CD8-positive, alpha-beta memory T cell (primary cell): ENCODE data around the gene ESRRA. TPM values are rescaled to one million over a fixed set of nuclear protein-coding genes. Genes with fewer than 3 reads are reported as not detected.

Source experiments
- CTCF ChIA-PET: fragments of 350-600 bp; sonication (Branson Sonifier 250); formaldehyde crosslinking; loops from one replicate; lab custom pipeline; 2021; ENCODE audit warnings: antibody characterized with exemption; lab: Charles Lee
- POLR2A ChIA-PET: fragments of 350-600 bp; sonication (Branson Sonifier 250); formaldehyde crosslinking; loops from one replicate; lab custom pipeline; 2021; ENCODE audit warnings: antibody characterized with exemption; lab: Charles Lee
- DNase-seq, 5 donors: peaks; one replicate each; pipeline versions ENCODE4 v3.0.0 to v3.0.0-alpha.2; 2020 to 2022; ENCODE audit warnings: mixed read lengths in 1 of 5
- H3K27ac ChIP-seq: one replicate; pipeline ENCODE4 v1.7.0; 2013; ENCODE audit warnings: low read depth, mild to moderate bottlenecking, low read length, moderate library complexity
- H3K27me3 ChIP-seq: 2 replicates; pipeline ENCODE4 v1.7.0; 2013; ENCODE audit warnings: low read length, mild to moderate bottlenecking; ENCODE audit not compliant: insufficient read depth, poor library complexity, severe bottlenecking
- H3K36me3 ChIP-seq: 2 replicates; pipeline ENCODE4 v1.7.0; 2013; ENCODE audit warnings: mild to moderate bottlenecking, low read length, moderate library complexity; ENCODE audit not compliant: insufficient read depth
- H3K4me1 ChIP-seq: 2 replicates; pipeline ENCODE4 v1.7.0; 2013; ENCODE audit warnings: mild to moderate bottlenecking, low read length, moderate library complexity; ENCODE audit not compliant: insufficient read depth
- H3K4me3 ChIP-seq: 2 replicates; pipeline ENCODE4 v1.7.0; 2013; ENCODE audit warnings: mild to moderate bottlenecking, low read length
- H3K9me3 ChIP-seq: 2 replicates; pipeline ENCODE4 v1.7.0; 2013; ENCODE audit warnings: mild to moderate bottlenecking, low read length
- H3K27ac Mint-ChIP-seq, 8 donors: one replicate each; pipeline ENCODE4 v1.8.0; 2020 to 2021; ENCODE audit warnings: mixed read lengths in 8 of 8, mild to moderate bottlenecking in 6 of 8, inconsistent platforms in 3 of 8, moderate library complexity in 3 of 8
- H3K27me3 Mint-ChIP-seq, 2 donors: one replicate each; pipeline ENCODE4 v1.8.0; 2020 to 2021; ENCODE audit warnings: mixed read lengths in 2 of 2, mild to moderate bottlenecking in 1 of 2, moderate library complexity in 1 of 2
- H3K36me3 Mint-ChIP-seq, 3 donors: one replicate each; pipeline ENCODE4 v1.8.0; 2020 to 2021; ENCODE audit warnings: mixed read lengths in 3 of 3, inconsistent platforms in 1 of 3, mild to moderate bottlenecking in 1 of 3
- H3K4me1 Mint-ChIP-seq, 3 donors: one replicate each; pipeline ENCODE4 v1.8.0; 2020 to 2021; ENCODE audit warnings: mixed read lengths in 3 of 3, inconsistent platforms in 1 of 3, mild to moderate bottlenecking in 1 of 3
- H3K4me3 Mint-ChIP-seq, 7 donors: one replicate each; pipeline ENCODE4 v1.8.0; 2020 to 2021; ENCODE audit warnings: mixed read lengths in 7 of 7, mild to moderate bottlenecking in 6 of 7, moderate library complexity in 4 of 7, inconsistent platforms in 2 of 7
- H3K9me3 Mint-ChIP-seq, 5 donors: one replicate each; pipeline ENCODE4 v1.8.0; 2020 to 2022; ENCODE audit warnings: mixed read lengths in 5 of 5, mild to moderate bottlenecking in 3 of 5, moderate library complexity in 2 of 5, inconsistent platforms in 1 of 5
- polyA plus RNA-seq: library from polyadenylated mRNA; unstranded; fragments of 300-500 nt; fragmentation: Illumina TruSeq; gene quantifications from one replicate; pipeline ENCODE4 v1.2.3, GENCODE V29; 2021
- total RNA-seq, 2 experiments: library from RNA; stranded (reverse); gene quantifications; one replicate each; pipeline ENCODE4 v1.2.3, GENCODE V29; 2021

Gene ESRRA
- total and polyA plus RNA-seq, 3 experiments from 2014 or later = 11.9 to 54.3 (median 52.2) TPM

DNA sequence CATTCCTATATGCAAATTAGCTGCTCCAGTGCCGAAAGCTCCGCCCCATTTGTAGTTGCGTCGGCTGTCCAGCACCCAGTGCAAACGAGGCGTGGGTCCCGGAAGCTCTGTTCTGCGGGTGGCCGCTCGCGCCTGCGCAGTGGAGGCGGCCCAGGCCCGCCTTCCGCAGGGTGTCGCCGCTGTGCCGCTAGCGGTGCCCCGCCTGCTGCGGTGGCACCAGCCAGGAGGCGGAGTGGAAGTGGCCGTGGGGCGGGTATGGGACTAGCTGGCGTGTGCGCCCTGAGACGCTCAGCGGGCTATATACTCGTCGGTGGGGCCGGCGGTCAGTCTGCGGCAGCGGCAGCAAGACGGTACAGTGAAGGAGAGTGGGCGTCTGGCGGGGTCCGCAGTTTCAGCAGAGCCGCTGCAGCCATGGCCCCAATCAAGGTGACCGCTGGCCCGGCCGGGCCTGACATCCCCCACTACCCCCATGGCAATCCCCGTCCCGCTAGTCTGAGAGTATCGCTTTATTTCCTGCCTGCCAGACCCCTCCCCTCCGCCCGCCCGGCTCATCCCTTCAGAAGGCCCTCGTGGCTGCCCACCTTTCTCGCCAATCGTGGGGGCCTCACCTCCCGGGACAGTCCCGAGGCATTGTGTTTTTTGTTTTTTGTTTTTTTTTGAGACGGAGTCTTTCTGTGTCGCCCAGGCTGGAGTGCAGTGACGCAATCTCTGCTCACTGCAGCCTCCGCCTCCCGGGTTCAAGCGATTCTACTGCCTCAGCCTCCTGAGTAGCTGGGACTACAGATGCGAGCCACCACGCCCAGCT, 12.8 kb downstream of the ESRRA start, which contains the start of gene PRDX5:
TSS of gene PRDX5 (plus strand) at position 161 of the 805 bp plus-strand sequence. CDS start at position 256, 95 bp downstream.
- H3K4me1 Mint-ChIP-seq = peaks cover 28 to 43% (median 30%) of the 10 kb centered on the region in 3 donors

GRCh38 chr11:64318766-64319761, 13.7 kb downstream of the ESRRA start:
- Histone ChIP-seq H3K4me1 (peaks cover 14% of the 10 kb centered on the region), H3K4me3 (peak overlapping the region; percentile 93), H3K9me3 (no peaks in the 10 kb centered on the region), H3K27me3 (no peaks in the 10 kb centered on the region), H3K27ac (peak overlapping the region; percentile 97), H3K36me3 (no peaks in the 10 kb centered on the region)
- H3K36me3 Mint-ChIP-seq = peaks cover 4 to 60% (median 5%) of the 10 kb centered on the region in 3 donors
- peak overlapping the region; percentile 89 to 97 (median 94) for H3K4me3 Mint-ChIP-seq
- H3K27me3 Mint-ChIP-seq = peaks cover 0 to 7% of the 10 kb centered on the region in 2 donors
- H3K4me1 Mint-ChIP-seq = peaks cover 26 to 41% (median 29%) of the 10 kb centered on the region in 3 donors
- ChIA-PET POLR2A (interaction anchor here (1.1 to 3.4 kb wide), 5 partner anchors 15 to 816 kb away, joined by 3 to 42 read pairs (median 28); partner anchors contain the start of genes CCDC88B, ESRRA and SYVN1), CTCF (interaction anchor here (2.9 to 3.6 kb wide), 3 partner anchors 13 to 21 kb away, joined by 34 to 61 read pairs (median 42); partner anchors contain the start of genes CCDC88B and ESRRA)
- no peak for DNase-seq
- H3K27ac Mint-ChIP-seq = peak overlapping the region; percentile 98 to 100 (median 99)
- no peaks in the 10 kb centered on the region for H3K9me3 Mint-ChIP-seq

More for the DNA sequence above, 12.8 kb downstream of the ESRRA start, which contains the start of gene PRDX5:
- Histone ChIP-seq H3K27ac (peak within 1 kb of the TSS; percentile 97), H3K27me3 (no peaks in the 10 kb centered on the region), H3K4me3 (peak within 1 kb of the TSS; percentile 93), H3K9me3 (no peaks in the 10 kb centered on the region), H3K36me3 (no peaks in the 10 kb centered on the region), H3K4me1 (peaks cover 14% of the 10 kb centered on the region)
- POLR2A ChIA-PET = interaction anchor here (0.5 to 3.4 kb wide), 29 partner anchors 9 to 1591 kb away, joined by 3 to 42 read pairs (median 4); partner anchors contain the start of genes BAD, CCDC88B, ESRRA and FERMT3
- peaks cover 4 to 62% (median 5%) of the 10 kb centered on the region in 3 donors for H3K36me3 Mint-ChIP-seq
- peak within 1 kb of the TSS; percentile 89 to 97 (median 94) for H3K4me3 Mint-ChIP-seq
- peaks cover 0 to 7% of the 10 kb centered on the region in 2 donors for H3K27me3 Mint-ChIP-seq
- H3K27ac Mint-ChIP-seq = peak within 1 kb of the TSS; percentile 98 to 100 (median 99)
- DNase-seq = peak; percentile 92 to 98 (median 97)
- CTCF ChIA-PET = interaction anchor here (0.7 to 3.6 kb wide), 27 partner anchors 9 to 370 kb away, joined by 3 to 61 read pairs (median 5); partner anchors contain the start of genes BAD, CCDC88B, ESRRA and FERMT3
- no peaks in the 10 kb centered on the region for H3K9me3 Mint-ChIP-seq

DNA sequence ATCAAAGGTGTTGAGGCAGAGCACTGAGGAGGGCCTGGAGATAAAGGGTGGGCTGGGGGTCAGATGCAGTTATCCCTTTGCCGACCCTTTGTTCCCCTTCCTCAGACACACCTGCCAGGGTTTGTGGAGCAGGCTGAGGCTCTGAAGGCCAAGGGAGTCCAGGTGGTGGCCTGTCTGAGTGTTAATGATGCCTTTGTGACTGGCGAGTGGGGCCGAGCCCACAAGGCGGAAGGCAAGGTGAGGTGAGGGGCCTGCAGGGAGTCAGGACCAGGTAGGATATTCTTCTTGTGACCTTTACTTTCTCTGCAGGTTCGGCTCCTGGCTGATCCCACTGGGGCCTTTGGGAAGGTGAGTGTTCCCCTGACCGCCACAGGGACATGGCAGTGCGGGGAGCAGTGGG, 15.2 kb downstream of the ESRRA start:
- Mint-ChIP-seq H3K4me1 (peaks cover 26 to 41% (median 27%) of the 10 kb centered on the region in 3 donors), H3K27me3 (peaks cover 0 to 7% of the 10 kb centered on the region in 2 donors), H3K27ac (peak overlapping the region in 4 of 8 donors; percentile 33 to 79 (median 51)), H3K9me3 (no peaks in the 10 kb centered on the region), H3K36me3 (peaks cover 4 to 47% (median 4%) of the 10 kb centered on the region in 3 donors), H3K4me3 (no peak overlapping the region)
- Histone ChIP-seq H3K4me1 (peaks cover 14% of the 10 kb centered on the region), H3K27me3 (no peaks in the 10 kb centered on the region), H3K9me3 (no peaks in the 10 kb centered on the region), H3K27ac (no peak overlapping the region), H3K36me3 (no peaks in the 10 kb centered on the region), H3K4me3 (no peak overlapping the region)
- ChIA-PET POLR2A (no interaction called here), CTCF (no interaction called here)
- DNase-seq = no peak

GRCh38 chr11:64321026-64321425, 15.7 kb downstream of the ESRRA start:
- H3K4me3 Mint-ChIP-seq = peak overlapping the region in 2 of 7 donors; percentile 11 to 78
- H3K4me1 ChIP-seq = peaks cover 14% of the 10 kb centered on the region
- H3K9me3 Mint-ChIP-seq = no peaks in the 10 kb centered on the region
- no peaks in the 10 kb centered on the region for H3K27me3 ChIP-seq
- H3K4me3 ChIP-seq = no peak overlapping the region
- no peak for DNase-seq
- peak overlapping the region in 6 of 8 donors; percentile 18 to 79 (median 51) for H3K27ac Mint-ChIP-seq
- no peaks in the 10 kb centered on the region for H3K36me3 ChIP-seq
- H3K36me3 Mint-ChIP-seq = peaks cover 4 to 47% (median 4%) of the 10 kb centered on the region in 3 donors
- no peak overlapping the region for H3K27ac ChIP-seq
- H3K9me3 ChIP-seq = no peaks in the 10 kb centered on the region
- ChIA-PET POLR2A (no interaction called here), CTCF (no interaction called here)
- H3K4me1 Mint-ChIP-seq = peaks cover 26 to 41% (median 27%) of the 10 kb centered on the region in 3 donors
- H3K27me3 Mint-ChIP-seq = peaks cover 0 to 7% of the 10 kb centered on the region in 2 donors

DNA sequence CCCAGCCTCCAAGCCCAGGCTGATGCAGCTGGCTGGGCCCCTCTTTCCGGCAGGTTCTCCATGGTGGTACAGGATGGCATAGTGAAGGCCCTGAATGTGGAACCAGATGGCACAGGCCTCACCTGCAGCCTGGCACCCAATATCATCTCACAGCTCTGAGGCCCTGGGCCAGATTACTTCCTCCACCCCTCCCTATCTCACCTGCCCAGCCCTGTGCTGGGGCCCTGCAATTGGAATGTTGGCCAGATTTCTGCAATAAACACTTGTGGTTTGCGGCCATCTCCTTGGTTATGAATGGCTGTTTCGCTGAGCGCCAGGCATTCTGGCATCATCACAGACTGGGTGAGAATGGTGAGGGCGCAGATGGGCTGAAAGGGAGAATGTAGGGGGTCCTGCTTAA, 16.2 kb downstream of the ESRRA start:
- no peak overlapping the region for H3K4me3 ChIP-seq
- no peaks in the 10 kb centered on the region for H3K27me3 ChIP-seq
- peaks cover 10% of the 10 kb centered on the region for H3K4me1 ChIP-seq
- ChIA-PET CTCF (interaction anchor here (2.5 kb wide), 1 partner anchor 10 kb away, joined by 10 read pairs; no protein-coding TSS in a partner anchor), POLR2A (no interaction called here)
- peaks cover 0 to 7% of the 10 kb centered on the region in 2 donors for H3K27me3 Mint-ChIP-seq
- H3K36me3 ChIP-seq = no peaks in the 10 kb centered on the region
- H3K4me3 Mint-ChIP-seq = peak overlapping the region in 1 of 7 donors; percentile 78
- no peak overlapping the region for H3K27ac ChIP-seq
- no peaks in the 10 kb centered on the region for H3K9me3 ChIP-seq
- H3K9me3 Mint-ChIP-seq = no peaks in the 10 kb centered on the region
- peaks cover 4 to 44% (median 4%) of the 10 kb centered on the region in 3 donors for H3K36me3 Mint-ChIP-seq
- no peak for DNase-seq
- H3K27ac Mint-ChIP-seq = peak overlapping the region in 2 of 8 donors; percentile 40 to 50
- peaks cover 24 to 37% (median 24%) of the 10 kb centered on the region in 3 donors for H3K4me1 Mint-ChIP-seq

GRCh38 chr11:64322925-64323260, 17.6 kb downstream of the ESRRA start:
- Mint-ChIP-seq H3K4me1 (peaks cover 10 to 26% (median 13%) of the 10 kb centered on the region in 3 donors), H3K27ac (peak overlapping the region in 1 of 8 donors; percentile 88), H3K36me3 (peaks cover 4 to 31% (median 4%) of the 10 kb centered on the region in 3 donors), H3K9me3 (no peaks in the 10 kb centered on the region), H3K4me3 (no peak overlapping the region), H3K27me3 (peaks cover 0 to under 1% of the 10 kb centered on the region in 2 donors)
- ChIA-PET CTCF (interaction anchor here (2.5 kb wide), 1 partner anchor 9 kb away, joined by 10 read pairs; no protein-coding TSS in a partner anchor), POLR2A (interaction anchor here (0.5 kb wide), 1 partner anchor 135 kb away, joined by 3 read pairs; no protein-coding TSS in a partner anchor)
- no peak for DNase-seq
- no peaks in the 10 kb centered on the region for H3K9me3 ChIP-seq
- no peaks in the 10 kb centered on the region for H3K36me3 ChIP-seq
- no peaks in the 10 kb centered on the region for H3K27me3 ChIP-seq
- no peak overlapping the region for H3K27ac ChIP-seq
- peaks cover 6% of the 10 kb centered on the region for H3K4me1 ChIP-seq
- H3K4me3 ChIP-seq = no peak overlapping the region

GRCh38 chr11:64323373-64323772, 18.0 kb downstream of the ESRRA start:
- CTCF ChIA-PET = interaction anchor here (2.5 kb wide), 1 partner anchor 8 kb away, joined by 10 read pairs; no protein-coding TSS in a partner anchor
- H3K4me3 Mint-ChIP-seq = peak overlapping the region in 1 of 7 donors; percentile 64
- Histone ChIP-seq H3K9me3 (no peaks in the 10 kb centered on the region), H3K4me1 (peaks cover 6% of the 10 kb centered on the region), H3K4me3 (no peak overlapping the region), H3K36me3 (no peaks in the 10 kb centered on the region), H3K27ac (no peak overlapping the region), H3K27me3 (no peaks in the 10 kb centered on the region)
- peaks cover 7 to 21% (median 8%) of the 10 kb centered on the region in 3 donors for H3K4me1 Mint-ChIP-seq
- peaks cover 4 to 26% (median 4%) of the 10 kb centered on the region in 3 donors for H3K36me3 Mint-ChIP-seq
- DNase-seq = no peak
- H3K27ac Mint-ChIP-seq = peak overlapping the region in 2 of 8 donors; percentile 73 to 81
- H3K27me3 Mint-ChIP-seq = no peaks in the 10 kb centered on the region
- no peaks in the 10 kb centered on the region for H3K9me3 Mint-ChIP-seq
- POLR2A ChIA-PET = interaction anchor here (0.5 kb wide), 1 partner anchor 135 kb away, joined by 3 read pairs; no protein-coding TSS in a partner anchor
